HCT116 (cell line): Measurements from ENCODE around the gene WDR35. TPM values are rescaled to one million over a fixed set of nuclear protein-coding genes. Genes with fewer than 3 reads are reported as not detected.

Experiments
- ATAC-seq: fragments of 200-7000 bp; cut with Tn5 transposase; 2 replicates; pipeline ENCODE4 v1.9.1; 2020; ENCODE audit warnings: mild to moderate bottlenecking, moderate library complexity
- BruUV-seq: library from RNA; stranded (reverse); fragments of 400-500 nt; replicated peaks from 2 replicates; lab custom pipeline; 2021; lab: Mats Ljungman, UMichigan
- CTCF ChIA-PET: fragments of 300-600 bp; sonication (Branson Sonifier 250); formaldehyde crosslinking; loops from one replicate; lab custom pipeline; 2021; ENCODE audit warnings: antibody characterized with exemption; lab: Charles Lee
- POLR2A ChIA-PET: fragments of 300-600, 350-600 bp; sonication (Branson Sonifier 250); formaldehyde crosslinking; loops from one replicate; lab custom pipeline; 2021; ENCODE audit warnings: antibody characterized with exemption; lab: Charles Lee
- RAD21 ChIA-PET, 2 experiments: fragments of 300-600 bp; sonication (Branson Sonifier 250); formaldehyde crosslinking; loops; one replicate each; lab custom pipeline; 2023; ENCODE audit warnings: low total read pairs in 2 of 2; ENCODE audit not compliant: uncharacterized antibody in 2 of 2, unreplicated experiment in 2 of 2, low non-redundant PET in 1 of 2; lab: Charles Lee
- DNase-seq: peaks from one replicate; pipeline ENCODE4 v3.0.0-alpha.2; 2010; ENCODE audit warnings: low read depth, low spot score
- H2AFZ ChIP-seq: fragments of 200-600 bp; shearing (Covaris generic), sonication (generic); 2 replicates; pipeline ENCODE4 v1.6.1; 2017; ENCODE audit warnings: low read depth, mixed run types, mixed read lengths, antibody characterized with exemption, low read length; ENCODE audit not compliant: poor library complexity, severe bottlenecking
- H3K27ac ChIP-seq: 2 replicates; pipeline ENCODE4 v1.5.1; 2012; ENCODE audit warnings: low read depth, low read length
- H3K27me3 ChIP-seq: fragments of 200-600 bp; sonication (generic); 2 replicates; pipeline ENCODE4 v1.6.1; 2016; ENCODE audit warnings: mixed run types, low read length, mixed read lengths; ENCODE audit not compliant: insufficient read depth
- H3K36me3 ChIP-seq, 2 experiments: fragments of 200-500 bp in 1 of 2; fragments of 200-600 bp in 1 of 2; sonication (Bioruptor generic) in 1 of 2; sonication (generic) in 1 of 2; 2 replicates each; pipeline versions ENCODE4 v1.5.1 to v1.6.1; 2014 to 2016; ENCODE audit warnings: low read length in 2 of 2, inconsistent platforms in 1 of 2, mixed read lengths in 1 of 2, mixed run types in 1 of 2; ENCODE audit not compliant: insufficient read depth in 2 of 2, control insufficient read depth in 1 of 2
- H3K4me1 ChIP-seq, 2 experiments: fragments of 200-600 bp in 1 of 2; sonication (generic) in 1 of 2; 2 replicates each; pipeline versions ENCODE4 v1.5.1 to v1.6.1; 2012 to 2017; ENCODE audit warnings: low read length in 2 of 2, inconsistent platforms in 1 of 2, mild to moderate bottlenecking in 1 of 2, mixed read lengths in 1 of 2, mixed run types in 1 of 2, moderate library complexity in 1 of 2; ENCODE audit not compliant: insufficient read depth in 2 of 2, control insufficient read depth in 1 of 2
- H3K4me2 ChIP-seq: fragments of 200-600 bp; sonication (generic); 2 replicates; pipeline ENCODE4 v1.6.1; 2017; ENCODE audit warnings: mixed run types, low read length, mixed read lengths
- H3K4me3 ChIP-seq, 2 experiments: fragments of 200-600 bp in 1 of 2; sonication (generic) in 1 of 2; replicated peaks in 1 of 2; 2 replicates each; pipeline ENCODE4 v1.5.1; 2011 to 2016; ENCODE audit warnings: low read length in 2 of 2, control low read depth in 1 of 2, low read depth in 1 of 2, mild to moderate bottlenecking in 1 of 2, mixed read lengths in 1 of 2, mixed run types in 1 of 2
- H3K79me2 ChIP-seq: fragments of 200-600 bp; sonication (generic); 2 replicates; pipeline ENCODE4 v1.6.1; 2017; ENCODE audit warnings: mild to moderate bottlenecking, mixed run types, low read length, moderate library complexity, mixed read lengths; ENCODE audit not compliant: insufficient read depth
- H3K9ac ChIP-seq: fragments of 200-600 bp; sonication (generic); 2 replicates; pipeline ENCODE4 v1.6.1; 2016; ENCODE audit warnings: low read length, mixed read lengths
- H3K9me2 ChIP-seq: fragments of 200-600 bp; sonication (generic), shearing (Covaris generic); 2 replicates; pipeline ENCODE4 v1.6.1; 2017; ENCODE audit warnings: mixed run types, mild to moderate bottlenecking, moderate library complexity; ENCODE audit not compliant: insufficient read depth
- H3K9me3 ChIP-seq, 2 experiments: fragments of 200-500 bp in 1 of 2; fragments of 200-600 bp in 1 of 2; sonication (Bioruptor generic) in 1 of 2; sonication (generic) in 1 of 2; 2 replicates each; pipeline ENCODE4 v1.6.1; 2014 to 2017; ENCODE audit warnings: low read length in 2 of 2, mixed read lengths in 2 of 2, inconsistent platforms in 1 of 2, low read depth in 1 of 2, mild to moderate bottlenecking in 1 of 2, mixed run types in 1 of 2, moderate library complexity in 1 of 2; ENCODE audit not compliant: control insufficient read depth in 1 of 2, insufficient read depth in 1 of 2
- H4K20me1 ChIP-seq: fragments of 200-600 bp; sonication (generic), shearing (Covaris generic); 2 replicates; pipeline ENCODE4 v1.6.1; 2017; ENCODE audit warnings: mixed run types, mild to moderate bottlenecking, moderate library complexity; ENCODE audit not compliant: insufficient read depth
- ATF3 ChIP-seq: IDR thresholded peaks from 2 replicates; pipeline ENCODE4 v1.6.1; 2012
- CEBPB ChIP-seq: IDR thresholded peaks from 2 replicates; pipeline ENCODE4 v1.6.1; 2012; ENCODE audit warnings: low read depth
- CTCF ChIP-seq, 3 experiments: fragments of 200-600 bp in 1 of 3; sonication (generic) in 1 of 3; IDR thresholded peaks in 2 of 3; conservative IDR thresholded peaks in 1 of 3; 2 replicates each; pipeline ENCODE4 v1.5.1; 2012 to 2017; ENCODE audit warnings: low read depth in 2 of 3, low read length in 2 of 3, antibody characterized with exemption in 1 of 3, borderline replicate concordance in 1 of 3, control low read depth in 1 of 3, mild to moderate bottlenecking in 1 of 3, mixed read lengths in 1 of 3, mixed run types in 1 of 3, moderate library complexity in 1 of 3; ENCODE audit not compliant: insufficient read depth in 1 of 3
- EGR1 ChIP-seq: IDR thresholded peaks from 2 replicates; pipeline ENCODE4 v1.6.1; 2012; ENCODE audit warnings: low read depth
- ELF1 ChIP-seq: IDR thresholded peaks from 2 replicates; pipeline ENCODE4 v1.6.1; 2012; ENCODE audit warnings: low read depth, borderline replicate concordance
- EZH2 ChIP-seq: fragments of 200-600 bp; sonication (generic); IDR thresholded peaks from 2 replicates; pipeline ENCODE4 v1.6.1; 2017; ENCODE audit warnings: antibody characterized with exemption, mixed run types
- EZH2phosphoT487 ChIP-seq: fragments of 200-600 bp; IDR thresholded peaks from 2 replicates; pipeline ENCODE4 v1.6.1; 2018; ENCODE audit warnings: antibody characterized with exemption, borderline replicate concordance
- FOSL1 ChIP-seq: IDR thresholded peaks from 2 replicates; pipeline ENCODE4 v1.6.1; 2012; ENCODE audit warnings: low read depth
- JUND ChIP-seq: IDR thresholded peaks from 2 replicates; pipeline ENCODE4 v1.6.1; 2012
- MAX ChIP-seq: IDR thresholded peaks from 2 replicates; pipeline ENCODE4 v1.6.1; 2012
- POLR2A ChIP-seq: IDR thresholded peaks from 2 replicates; pipeline ENCODE4 v1.7.0; 2011; ENCODE audit warnings: borderline replicate concordance; ENCODE audit not compliant: insufficient read depth, insufficient read length; ENCODE audit errors: extremely low read depth
- POLR2AphosphoS5 ChIP-seq: IDR thresholded peaks from 2 replicates; pipeline ENCODE4 v1.6.1; 2011; ENCODE audit warnings: mild to moderate bottlenecking, low read depth, low read length, moderate library complexity
- RAD21 ChIP-seq: IDR thresholded peaks from 2 replicates; pipeline ENCODE4 v1.6.1; 2012; ENCODE audit warnings: low read depth, mild to moderate bottlenecking
- REST ChIP-seq: IDR thresholded peaks from 2 replicates; pipeline ENCODE4 v1.6.1; 2012; ENCODE audit warnings: low read depth
- SIN3A ChIP-seq: IDR thresholded peaks from 2 replicates; pipeline ENCODE4 v1.6.1; 2012; ENCODE audit warnings: low read depth
- YY1 ChIP-seq: IDR thresholded peaks from 2 replicates; pipeline ENCODE4 v1.6.1; 2011; ENCODE audit warnings: low read length, low read depth, moderate library complexity, mild to moderate bottlenecking; ENCODE audit not compliant: insufficient replicate concordance; ENCODE audit errors: extremely low read depth
- ZBTB33 ChIP-seq: IDR thresholded peaks from 2 replicates; pipeline ENCODE4 v1.6.1; 2011; ENCODE audit warnings: mild to moderate bottlenecking, low read length, moderate library complexity; ENCODE audit not compliant: insufficient replicate concordance; ENCODE audit errors: extremely low read depth
- ZNF274 ChIP-seq: fragments of 200-500 bp; sonication (Bioruptor generic); IDR thresholded peaks from 2 replicates; pipeline ENCODE4 v1.6.1; 2014; ENCODE audit warnings: mild to moderate bottlenecking, low read depth, low read length, inconsistent platforms
- intact Hi-C: fragments of 100-400 bp; cut with micrococcal nuclease; formaldehyde crosslinking; loops from 2 replicates; pipeline ENCODE4 v1.10.0; 2022
- total RNA-seq: library from RNA; stranded (reverse); gene quantifications from one replicate; pipeline ENCODE4 v1.2.1, GENCODE V29; 2021; ENCODE audit not compliant: unreplicated experiment

Gene WDR35
- total RNA-seq, 1 experiment from 2014 or later = 9.6 TPM

GRCh38 chr2:19901442-19902215 lies 88.3 kb downstream of the WDR35 start, which contains the start of gene TTC32:
Gene TTC32, minus strand, starts transcription at chr2:19901983. Its CDS starts 129 bp downstream, at chr2:19901854.
- DNase-seq (peak; percentile 93), ATAC-seq (peak; percentile 96)
- intact Hi-C loops = loop anchor here (2.0 kb wide), 1 partner anchor 197 kb away; no protein-coding TSS in a partner anchor
- H3K79me2 ChIP-seq = peaks cover 41% of the 10 kb centered on the region
- RAD21 ChIA-PET = no interaction called here
- peak within 1 kb of the TSS; percentile 76 to 91 for H3K4me3 ChIP-seq
- H3K4me2 ChIP-seq = peak within 1 kb of the TSS; percentile 97
- peaks cover 11 to 18% of the 10 kb centered on the region in 2 experiments for H3K4me1 ChIP-seq
- peak within 1 kb of the TSS; percentile 84 for H3K27ac ChIP-seq
- no peaks in the 10 kb centered on the region for H3K36me3 ChIP-seq
- POLR2A ChIA-PET = interaction anchor here (1.0 kb wide), 1 partner anchor 11 kb away, joined by 4 read pairs; no protein-coding TSS in a partner anchor
- CTCF ChIA-PET = no interaction called here
- peak within 1 kb of the TSS; percentile 96 for H3K9ac ChIP-seq
- H4K20me1 ChIP-seq = no peaks in the 10 kb centered on the region
- no TSS peak for BruUV-seq
- peak within 1 kb of the TSS; percentile 71 for H2AFZ ChIP-seq
- no peaks in the 10 kb centered on the region for H3K9me3 ChIP-seq
- no peaks in the 10 kb centered on the region for H3K9me2 ChIP-seq
- no peaks in the 10 kb centered on the region for H3K27me3 ChIP-seq
- no peak for TF ChIP-seq FOSL1
- TF ChIP-seq ATF3 = no peak
- TF ChIP-seq POLR2A = peak; percentile 88
- peak; percentile 98 for TF ChIP-seq ZBTB33
- TF ChIP-seq MAX = peak; percentile 83
- TF ChIP-seq CTCF (IDR thresholded peaks at IDR 0.05 in 2 of 3, conservative IDR thresholded peaks at IDR 0.05 in 1 of 3; ENCODE audit: borderline replicate concordance in 1 of 3, insufficient read depth in 1 of 3, low read depth in 2 of 3, low read length in 2 of 3) = no peak
- TF ChIP-seq YY1 = peak; percentile 73
- no peak for TF ChIP-seq RAD21
- no peak for TF ChIP-seq REST
- TF ChIP-seq ZNF274 = no peak
- no peak; the same call in 1 of the 2 replicates for TF ChIP-seq ELF1
- TF ChIP-seq EZH2phosphoT487 = no peak
- TF ChIP-seq POLR2AphosphoS5 = peak; percentile 95
- TF ChIP-seq JUND = no peak; the same call in 1 of the 2 replicates
- no peak for TF ChIP-seq EGR1
- TF ChIP-seq CEBPB = no peak
- TF ChIP-seq SIN3A = peak; percentile 97
- no peak for TF ChIP-seq EZH2
